CD4-positive, alpha-beta T cell (primary cell): ENCODE results near the gene DCUN1D1. TPM values are rescaled to one million over a fixed set of nuclear protein-coding genes. Genes with fewer than 3 reads are reported as not detected.
"Not testable (repeated sequence)": the region's sequence is repeated elsewhere in the genome, so short reads cannot be mapped to it uniquely, and the experiment has no call there.

Source experiments
- ATAC-seq: fragments of 200-7000 bp; cut with Tn5 transposase; one replicate; pipeline ENCODE4 v1.10.0; 2022; ENCODE audit warnings: mild to moderate bottlenecking; ENCODE audit not compliant: poor library complexity
- CTCF ChIA-PET: fragments of 350-600 bp; sonication (Branson Sonifier 250); formaldehyde crosslinking; loops from one replicate; lab custom pipeline; 2021; ENCODE audit warnings: antibody characterized with exemption, inconsistent platforms; lab: Charles Lee
- POLR2A ChIA-PET: fragments of 350-600 bp; sonication (Branson Sonifier 250); formaldehyde crosslinking; loops from one replicate; lab custom pipeline; 2021; ENCODE audit warnings: antibody characterized with exemption, inconsistent platforms; lab: Charles Lee
- DNase-seq, 14 experiments: peaks; one replicate each; pipeline ENCODE4 v3.0.0-alpha.2; 2013 to 2020; ENCODE audit warnings: mixed read lengths in 2 of 14
- H3K27ac ChIP-seq, 2 donors: one replicate each; pipeline versions ENCODE4 v1.5.1 to v1.7.0; 2013; ENCODE audit warnings: low read length in 2 of 2, low read depth in 1 of 2, mild to moderate bottlenecking in 1 of 2
- H3K27me3 ChIP-seq, 2 experiments: 1 replicate in 1 of 2; 2 replicates in 1 of 2; pipeline versions ENCODE4 v1.6.1 to v1.7.0; 2013; ENCODE audit warnings: low read length in 2 of 2, control low read depth in 1 of 2, mild to moderate bottlenecking in 1 of 2, moderate library complexity in 1 of 2; ENCODE audit not compliant: insufficient read depth in 2 of 2, control insufficient read depth in 1 of 2
- H3K36me3 ChIP-seq: one replicate; pipeline ENCODE4 v1.6.1; 2013; ENCODE audit warnings: low read length, control low read depth; ENCODE audit not compliant: insufficient read depth
- H3K4me1 ChIP-seq: one replicate; pipeline ENCODE4 v1.6.1; 2013; ENCODE audit warnings: low read length, control low read depth; ENCODE audit not compliant: insufficient read depth
- H3K4me3 ChIP-seq: one replicate; pipeline ENCODE4 v1.5.1; 2013; ENCODE audit warnings: mild to moderate bottlenecking, low read length, moderate library complexity
- H3K9me3 ChIP-seq, 2 experiments: 1 replicate in 1 of 2; 2 replicates in 1 of 2; pipeline versions ENCODE4 v1.6.1 to v1.7.0; 2013; ENCODE audit warnings: low read length in 2 of 2, mild to moderate bottlenecking in 2 of 2, control low read depth in 1 of 2, moderate library complexity in 1 of 2; ENCODE audit not compliant: control insufficient read depth in 1 of 2, insufficient read depth in 1 of 2
- H3K27ac Mint-ChIP-seq: one replicate; pipeline ENCODE4 v1.8.0; 2020; ENCODE audit warnings: mixed read lengths
- H3K27me3 Mint-ChIP-seq: one replicate; pipeline ENCODE4 v1.8.0; 2021; ENCODE audit warnings: mixed read lengths
- H3K36me3 Mint-ChIP-seq: one replicate; pipeline ENCODE4 v1.8.0; 2021; ENCODE audit warnings: low read depth, mixed read lengths
- H3K4me1 Mint-ChIP-seq: one replicate; pipeline ENCODE4 v1.8.0; 2021; ENCODE audit warnings: low read depth, mixed read lengths
- H3K4me3 Mint-ChIP-seq: one replicate; pipeline ENCODE4 v1.8.0; 2020; ENCODE audit warnings: mild to moderate bottlenecking, mixed read lengths
- H3K9me3 Mint-ChIP-seq: one replicate; pipeline ENCODE4 v1.8.0; 2020; ENCODE audit warnings: mixed read lengths
- intact Hi-C, 2 experiments: fragments of 100-400 bp; cut with DNase I in 1 of 2; cut with micrococcal nuclease in 1 of 2; formaldehyde crosslinking; loops; one replicate each; pipeline versions ENCODE4 v1.15.1 to v1.9.0; 2023 to 2025; cut with DNase I, micrococcal nuclease
- total RNA-seq, 174 experiments: library from RNA in 2 of 174; stranded (reverse) in 2 of 174; gene quantifications; one replicate each; pipeline ENCODE4 v1.2.3 and lab custom pipeline; 2021 to 2026
- TF ChIP-seq, protein P1 (sequence below): fragments of 200-600 bp; IDR thresholded peaks from one replicate; pipeline ENCODE4 v1.8.0; 2022; ENCODE audit warnings: antibody characterized with exemption, mild to moderate bottlenecking

The DCUN1D1 gene
- total RNA-seq, 2 experiments from 2014 or later, result 35.4 to 38.9 TPM

DNA sequence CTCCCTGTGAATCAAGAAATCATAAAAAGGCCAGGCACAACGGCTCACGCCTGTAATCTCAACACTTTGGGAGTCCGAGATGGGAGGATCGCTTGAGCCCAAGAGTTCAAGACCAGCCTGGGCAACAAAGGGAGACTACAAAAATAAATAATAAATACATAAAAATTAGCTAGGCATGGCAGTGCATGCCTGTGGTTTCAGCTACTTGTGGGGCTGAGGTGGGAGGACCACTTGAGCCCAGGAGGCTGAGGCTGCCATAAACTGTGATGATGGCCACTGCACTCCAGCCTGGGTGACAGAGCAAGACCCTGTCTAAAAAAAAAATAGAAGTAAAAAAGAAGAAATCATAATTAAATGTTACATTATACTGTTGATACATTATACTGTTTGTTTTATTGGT is 28.0 kb upstream of the DCUN1D1 start:
- no peaks in the 10 kb centered on the region for H3K4me1 ChIP-seq
- DNase-seq (no peak), ATAC-seq (no peak)
- no peaks in the 10 kb centered on the region for H3K9me3 ChIP-seq
- H3K4me1 Mint-ChIP-seq, result no peaks in the 10 kb centered on the region
- H3K27ac Mint-ChIP-seq, result no peak overlapping the region
- ChIA-PET POLR2A (no interaction called here), CTCF (no interaction called here)
- no peaks in the 10 kb centered on the region for H3K9me3 Mint-ChIP-seq
- intact Hi-C loops, result no loop called here
- no peak overlapping the region for H3K4me3 ChIP-seq
- H3K27me3 ChIP-seq, result no peaks in the 10 kb centered on the region
- no peak overlapping the region for H3K4me3 Mint-ChIP-seq
- H3K36me3 ChIP-seq, result no peaks in the 10 kb centered on the region
- no peaks in the 10 kb centered on the region for H3K27me3 Mint-ChIP-seq
- H3K36me3 Mint-ChIP-seq, result peaks cover 17% of the 10 kb centered on the region
- no peak overlapping the region for H3K27ac ChIP-seq
- TF ChIP-seq, protein P1, sequence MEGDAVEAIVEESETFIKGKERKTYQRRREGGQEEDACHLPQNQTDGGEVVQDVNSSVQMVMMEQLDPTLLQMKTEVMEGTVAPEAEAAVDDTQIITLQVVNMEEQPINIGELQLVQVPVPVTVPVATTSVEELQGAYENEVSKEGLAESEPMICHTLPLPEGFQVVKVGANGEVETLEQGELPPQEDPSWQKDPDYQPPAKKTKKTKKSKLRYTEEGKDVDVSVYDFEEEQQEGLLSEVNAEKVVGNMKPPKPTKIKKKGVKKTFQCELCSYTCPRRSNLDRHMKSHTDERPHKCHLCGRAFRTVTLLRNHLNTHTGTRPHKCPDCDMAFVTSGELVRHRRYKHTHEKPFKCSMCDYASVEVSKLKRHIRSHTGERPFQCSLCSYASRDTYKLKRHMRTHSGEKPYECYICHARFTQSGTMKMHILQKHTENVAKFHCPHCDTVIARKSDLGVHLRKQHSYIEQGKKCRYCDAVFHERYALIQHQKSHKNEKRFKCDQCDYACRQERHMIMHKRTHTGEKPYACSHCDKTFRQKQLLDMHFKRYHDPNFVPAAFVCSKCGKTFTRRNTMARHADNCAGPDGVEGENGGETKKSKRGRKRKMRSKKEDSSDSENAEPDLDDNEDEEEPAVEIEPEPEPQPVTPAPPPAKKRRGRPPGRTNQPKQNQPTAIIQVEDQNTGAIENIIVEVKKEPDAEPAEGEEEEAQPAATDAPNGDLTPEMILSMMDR, result no peak

DNA sequence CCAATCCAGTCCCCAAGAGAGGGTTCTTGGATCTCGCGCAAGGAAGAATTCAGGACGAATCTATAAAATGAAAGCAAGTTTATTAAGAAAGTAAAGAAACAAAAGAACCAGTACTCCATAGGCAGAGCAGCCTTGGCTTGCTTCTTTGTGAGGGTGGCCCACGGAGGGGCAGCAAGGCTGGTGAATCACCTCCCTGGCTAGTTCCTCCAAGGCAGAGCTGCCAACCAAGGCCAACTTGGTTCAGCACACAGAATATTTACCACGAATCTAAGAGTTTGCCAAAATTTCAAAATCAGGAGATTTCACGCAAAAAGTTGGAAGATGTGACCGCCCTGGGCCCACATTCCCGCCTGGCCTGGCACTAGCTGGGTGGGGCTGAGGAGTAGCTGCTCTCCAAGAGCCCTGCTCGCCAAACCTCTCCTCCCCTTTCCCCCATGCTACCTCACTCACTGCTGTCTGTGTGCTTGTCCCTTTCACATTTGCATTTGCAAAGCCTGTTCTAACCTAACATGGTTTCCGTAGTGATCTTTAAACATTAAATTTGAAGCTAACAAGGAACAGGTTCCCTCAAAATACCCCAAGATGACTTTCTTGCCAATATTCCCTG is 26.2 kb upstream of the DCUN1D1 start:
- DNase-seq (no peak), ATAC-seq (no peak)
- no peak overlapping the region for H3K4me3 Mint-ChIP-seq
- H3K36me3 Mint-ChIP-seq, result peaks cover 8% of the 10 kb centered on the region
- POLR2A ChIA-PET, result no interaction called here
- CTCF ChIA-PET, result no interaction called here
- TF ChIP-seq, protein P1, result no peak
- no peaks in the 10 kb centered on the region for H3K4me1 ChIP-seq
- no peaks in the 10 kb centered on the region for H3K36me3 ChIP-seq
- H3K27me3 Mint-ChIP-seq, result no peaks in the 10 kb centered on the region
- H3K9me3 Mint-ChIP-seq, result no peaks in the 10 kb centered on the region
- H3K27ac ChIP-seq, result no peak overlapping the region
- no peaks in the 10 kb centered on the region for H3K9me3 ChIP-seq
- H3K27ac Mint-ChIP-seq, result no peak overlapping the region
- H3K4me1 Mint-ChIP-seq, result no peaks in the 10 kb centered on the region
- intact Hi-C loops, result no loop called here
- no peak overlapping the region for H3K4me3 ChIP-seq
- no peaks in the 10 kb centered on the region for H3K27me3 ChIP-seq

DNA sequence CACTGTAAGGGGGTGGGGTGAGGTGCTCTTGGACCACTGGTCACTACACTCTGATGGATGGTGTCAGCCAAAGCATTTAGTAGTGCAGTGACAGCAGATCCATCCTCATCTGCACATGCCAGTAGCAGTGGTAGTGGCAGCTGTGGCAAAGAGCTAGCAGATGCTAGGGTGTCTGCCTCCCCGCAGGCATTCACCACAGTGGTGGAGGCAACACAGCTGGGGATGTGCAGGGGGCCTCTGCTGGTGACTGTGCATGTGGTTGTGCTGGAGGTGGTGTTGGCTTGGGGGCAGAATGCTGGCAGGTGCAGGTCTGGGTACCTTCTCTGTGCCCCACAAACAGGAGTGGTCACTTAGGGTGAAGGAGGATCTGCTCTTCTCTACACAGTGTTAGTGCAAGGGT is 19.4 kb upstream of the DCUN1D1 start:
- no peaks in the 10 kb centered on the region for H3K27me3 ChIP-seq
- Mint-ChIP-seq H3K4me1 (no peaks in the 10 kb centered on the region), H3K4me3 (no peak overlapping the region), H3K27ac (no peak overlapping the region), H3K27me3 (no peaks in the 10 kb centered on the region), H3K9me3 (no peaks in the 10 kb centered on the region), H3K36me3 (no peaks in the 10 kb centered on the region)
- no peak overlapping the region for H3K4me3 ChIP-seq
- no peak overlapping the region for H3K27ac ChIP-seq
- no peak for DNase-seq
- ChIA-PET POLR2A (no interaction called here), CTCF (no interaction called here)
- H3K9me3 ChIP-seq, result peaks cover 0 to 12% of the 10 kb centered on the region in 2 experiments
- TF ChIP-seq, protein P1, result no peak
- ATAC-seq, result no peak
- no peaks in the 10 kb centered on the region for H3K36me3 ChIP-seq
- intact Hi-C loops, result no loop called here
- H3K4me1 ChIP-seq, result no peaks in the 10 kb centered on the region

DNA sequence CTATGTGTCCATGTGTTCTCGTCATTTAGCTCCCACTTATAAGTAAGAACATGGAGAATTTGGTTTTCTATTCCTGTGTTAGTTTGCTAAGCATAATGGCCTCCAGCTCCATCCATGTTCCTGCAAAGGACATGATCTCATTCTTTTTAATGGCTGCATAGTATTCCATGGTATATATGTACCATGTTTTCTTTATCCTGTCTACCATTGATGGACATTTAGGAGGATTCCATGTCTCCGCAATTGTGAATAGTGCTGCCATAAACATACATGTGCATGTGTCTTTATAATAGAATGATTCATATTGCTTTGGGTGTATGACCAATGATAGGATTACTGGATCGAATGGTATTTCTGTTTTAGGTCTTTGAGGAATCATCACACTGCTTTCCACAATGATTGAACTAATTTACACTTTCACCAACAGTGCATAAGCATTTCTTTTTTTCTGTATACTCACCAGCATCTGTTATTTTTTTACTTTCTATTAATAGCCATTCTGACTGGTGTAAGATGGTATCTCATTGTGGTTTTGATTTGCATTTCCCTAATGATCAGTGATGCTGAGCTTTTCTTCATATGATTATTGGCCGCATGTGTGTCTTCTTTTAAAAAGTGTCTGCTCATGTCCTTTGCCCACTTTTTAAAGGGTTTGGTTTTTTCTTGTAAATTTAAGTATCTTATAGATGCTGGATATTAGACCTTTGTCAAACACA is 13.3 kb upstream of the DCUN1D1 start:
- H3K36me3 ChIP-seq, H3K27me3 Mint-ChIP-seq, H3K4me3 Mint-ChIP-seq, H3K4me1 Mint-ChIP-seq, intact Hi-C loops, ATAC-seq, DNase-seq, CTCF ChIA-PET, H3K36me3 Mint-ChIP-seq, H3K4me1 ChIP-seq, H3K27me3 ChIP-seq, POLR2A ChIA-PET, H3K27ac Mint-ChIP-seq, H3K9me3 Mint-ChIP-seq, H3K4me3 ChIP-seq, H3K27ac ChIP-seq: not testable (repeated sequence)
- peaks cover 0 to 12% of the 10 kb centered on the region in 2 experiments for H3K9me3 ChIP-seq
